Activated CD4-positive, alpha-beta T cell treated with anti-CD3 and anti-CD28 coated beads for 1 hour (primary cell): ENCODE measurements around the gene FRMD8.

ENCODE experiments used
- DNase-seq: peaks from one replicate; pipeline ENCODE4 v3.0.0-alpha.2; 2020

The FRMD8 gene

GRCh38 chr11:65416341-65416824 lies 29.9 kb downstream of the FRMD8 start:
- peak; percentile 90 for DNase-seq

DNA sequence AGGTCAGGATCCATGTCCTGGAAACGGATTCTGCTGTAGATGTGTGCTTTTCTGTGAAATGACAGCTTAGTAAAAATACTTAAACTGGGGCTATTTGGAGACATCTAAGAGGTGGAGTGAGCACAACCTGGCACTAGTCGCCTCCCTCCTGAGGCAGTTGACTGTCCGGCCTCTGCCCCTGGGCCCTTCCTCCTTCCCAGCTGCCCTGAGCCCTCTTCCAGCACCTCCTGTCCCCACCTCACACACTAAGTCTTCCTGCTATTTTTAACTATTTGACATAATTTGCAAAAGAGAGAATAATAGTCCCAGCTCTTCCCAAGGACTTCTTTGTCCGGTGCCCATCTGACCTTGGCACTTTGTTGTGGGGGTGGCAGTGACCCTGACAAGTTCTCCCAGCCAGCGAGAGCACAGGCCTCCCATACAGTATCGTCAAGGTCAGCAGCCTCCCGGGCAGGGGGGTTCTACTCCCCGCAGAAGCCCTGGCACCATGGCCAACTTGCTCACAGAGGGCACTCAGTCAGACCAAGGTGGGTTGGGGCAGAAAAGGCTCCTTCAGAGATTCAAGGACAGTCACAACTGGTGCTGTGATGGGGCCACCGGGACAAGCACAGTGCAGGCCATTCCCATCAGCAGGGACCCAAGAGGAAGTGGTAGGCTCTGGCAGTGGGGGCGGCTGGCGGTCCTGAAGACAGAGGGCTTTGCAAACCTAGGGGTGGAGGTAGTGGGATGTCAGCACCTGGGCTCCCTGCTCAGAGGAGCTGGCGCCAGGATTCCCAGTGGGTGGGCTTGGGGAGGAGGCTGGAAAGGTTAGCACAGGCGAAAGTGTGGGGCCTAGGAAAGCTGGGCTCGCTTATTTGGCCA lies 30.6 kb downstream of the FRMD8 start:
- no peak for DNase-seq

GRCh38 chr11:65417702-65418430 lies 31.4 kb downstream of the FRMD8 start:
- DNase-seq = peak; percentile 25

GRCh38 chr11:65418431-65418680 lies 31.9 kb downstream of the FRMD8 start:
- DNase-seq = no peak

DNA sequence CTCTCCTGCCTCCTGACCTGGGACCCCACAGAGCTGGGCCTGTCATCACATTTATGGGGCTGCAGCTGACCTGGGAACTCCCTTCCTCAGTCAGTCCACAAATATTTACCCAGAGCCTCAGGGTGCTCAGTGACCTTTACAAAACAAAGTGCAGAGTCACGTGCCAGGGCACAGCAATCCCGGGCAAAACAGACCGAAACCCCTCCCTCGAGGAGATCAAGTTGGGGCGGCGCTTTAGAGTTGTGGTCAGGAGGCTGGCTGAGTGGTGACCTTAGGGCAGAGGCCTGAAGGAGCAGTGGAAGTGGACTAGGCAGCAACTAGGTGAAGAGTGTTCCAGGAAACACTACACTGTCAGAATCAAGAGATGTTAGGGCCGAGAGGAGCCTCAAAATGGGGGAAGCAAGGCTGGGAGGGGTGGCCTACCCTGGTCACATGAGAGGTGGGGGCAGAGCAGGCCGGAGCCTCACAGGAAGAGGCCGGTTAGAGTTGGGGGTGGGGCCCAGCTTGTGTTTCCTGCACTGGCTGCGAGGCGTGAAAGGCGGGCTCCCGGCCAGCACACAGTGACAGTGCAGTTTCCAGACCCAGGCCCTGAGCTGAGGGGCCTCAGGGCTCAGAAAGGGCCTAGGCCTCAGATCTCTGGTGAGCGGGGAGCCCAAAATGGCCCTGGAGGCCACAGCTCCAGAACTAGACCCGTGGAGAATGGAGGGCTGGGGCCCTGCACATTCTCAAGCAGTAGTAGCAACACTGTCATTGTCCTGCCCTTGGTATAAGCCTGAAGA lies 32.4 kb downstream of the FRMD8 start:
- peak; percentile 60 for DNase-seq

DNA sequence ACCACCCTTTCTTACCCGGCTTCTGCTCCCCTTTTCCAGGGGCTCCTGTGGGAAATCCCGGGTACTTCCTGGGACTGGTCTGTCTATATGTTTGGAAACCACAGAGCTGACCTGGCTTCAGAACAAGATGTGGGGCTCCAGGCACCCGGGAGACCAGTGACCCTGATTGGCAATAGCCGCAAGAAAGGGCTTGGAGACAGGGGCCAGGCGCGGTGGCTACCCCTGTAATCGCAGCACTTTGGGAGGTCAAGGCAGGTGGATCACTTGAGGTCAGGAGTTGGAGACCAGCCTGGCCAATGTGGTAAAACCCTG lies 33.0 kb downstream of the FRMD8 start:
- DNase-seq = no peak

- DNase-seq = peak; percentile 36
Observed at GRCh38 chr11:65419772-65420481, 33.5 kb downstream of the FRMD8 start.

DNA sequence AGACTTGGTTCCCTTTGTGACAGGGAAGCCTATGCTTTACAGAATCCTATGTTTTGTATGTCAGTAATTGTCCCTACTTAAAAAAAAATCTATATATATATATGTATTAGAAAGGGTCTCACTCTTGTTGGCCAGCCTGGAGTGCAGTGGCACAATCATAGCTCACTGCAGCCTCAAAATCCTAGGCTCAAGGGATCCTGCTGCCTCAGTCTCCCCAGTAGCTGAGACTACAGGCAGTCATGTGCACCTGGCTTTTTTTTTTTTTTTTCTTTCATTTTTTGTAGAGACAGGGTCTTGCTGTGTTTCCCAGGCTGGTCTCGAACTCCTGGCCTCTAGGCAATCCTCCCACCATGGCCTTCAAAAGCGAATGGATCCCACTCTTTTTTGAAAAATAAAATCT lies 34.1 kb downstream of the FRMD8 start:
- no peak for DNase-seq

- peak; percentile 82 for DNase-seq
Observed at GRCh38 chr11:65420979-65421793, 34.7 kb downstream of the FRMD8 start.

DNA sequence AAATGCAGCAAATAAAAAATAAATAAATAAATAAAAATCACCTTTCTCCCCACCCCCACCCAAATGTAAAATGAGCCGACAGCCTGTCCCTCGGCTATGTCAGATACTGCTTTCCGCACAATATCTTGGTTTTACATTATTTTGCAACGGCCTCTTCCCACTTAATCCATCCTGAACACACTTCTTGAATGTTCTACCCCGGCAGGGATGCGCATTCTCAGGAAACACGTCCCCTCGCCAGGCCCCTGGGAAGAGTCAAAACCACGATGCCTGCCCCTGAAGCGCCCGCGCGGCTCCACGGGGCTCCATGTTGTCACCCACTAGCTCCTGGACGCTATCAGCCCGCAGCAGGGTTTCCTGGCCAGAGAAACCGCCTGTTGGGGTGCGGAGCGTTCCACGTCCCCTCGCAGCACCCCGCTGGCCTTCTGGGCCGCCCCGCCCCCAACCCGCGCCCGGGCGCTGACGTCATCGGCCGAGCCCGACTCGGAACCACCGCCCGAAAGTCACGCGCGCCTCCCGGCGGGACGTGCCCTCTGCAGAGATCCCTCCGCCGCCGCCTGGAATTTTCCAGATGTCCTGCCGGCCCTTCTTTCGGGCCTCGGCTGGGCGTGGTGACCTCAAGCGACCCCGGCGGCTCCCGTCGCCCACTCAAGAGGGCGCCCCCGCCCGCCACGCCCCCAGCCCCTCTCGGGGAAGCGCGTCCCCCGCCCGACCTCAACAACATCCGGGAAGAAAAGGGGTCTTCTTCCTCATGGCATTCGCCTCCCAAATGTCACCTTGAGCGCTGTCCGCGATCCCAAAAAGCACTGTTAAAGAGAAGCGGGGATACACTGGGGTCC lies 35.6 kb downstream of the FRMD8 start:
- DNase-seq = peak; percentile 94

DNA sequence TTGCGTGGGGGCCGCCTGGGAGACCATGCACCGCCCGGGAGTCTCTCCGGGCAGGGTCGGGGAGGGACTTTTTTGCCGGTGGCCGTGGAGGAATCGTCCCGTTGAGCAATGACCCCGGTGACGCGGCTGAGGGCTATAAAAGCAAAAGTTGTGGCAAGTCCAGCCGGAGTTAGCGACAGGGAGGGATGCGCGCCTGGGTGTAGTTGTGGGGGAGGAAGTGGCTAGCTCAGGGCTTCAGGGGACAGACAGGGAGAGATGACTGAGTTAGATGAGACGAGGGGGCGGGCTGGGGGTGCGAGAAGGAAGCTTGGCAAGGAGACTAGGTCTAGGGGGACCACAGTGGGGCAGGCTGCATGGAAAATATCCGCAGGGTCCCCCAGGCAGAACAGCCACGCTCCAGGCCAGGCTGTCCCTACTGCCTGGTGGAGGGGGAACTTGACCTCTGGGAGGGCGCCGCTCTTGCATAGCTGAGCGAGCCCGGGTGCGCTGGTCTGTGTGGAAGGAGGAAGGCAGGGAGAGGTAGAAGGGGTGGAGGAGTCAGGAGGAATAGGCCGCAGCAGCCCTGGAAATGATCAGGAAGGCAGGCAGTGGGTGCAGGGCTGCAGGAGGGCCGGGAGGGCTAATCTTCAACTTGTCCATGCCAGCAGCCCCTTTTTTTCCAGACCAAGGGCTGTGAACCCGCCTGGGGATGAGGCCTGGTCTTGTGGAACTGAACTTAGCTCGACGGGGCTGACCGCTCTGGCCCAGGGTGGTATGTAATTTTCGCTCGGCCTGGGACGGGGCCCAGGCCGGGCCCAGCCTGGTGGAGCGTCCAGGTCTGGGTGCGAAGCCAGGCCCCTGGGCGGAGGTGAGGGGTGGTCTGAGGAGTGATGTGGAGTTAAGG lies 36.4 kb downstream of the FRMD8 start, which contains the start of gene NEAT1:
Gene NEAT1 (plus strand): TSS at position 166 of the 883 bp plus-strand sequence.
- DNase-seq = peak; percentile 94

- peak; percentile 33 for DNase-seq
Observed at GRCh38 chr11:65423516-65424204, 37.2 kb downstream of the FRMD8 start.

- DNase-seq = peak; percentile 55
Observed at GRCh38 chr11:65424205-65425104, 38.0 kb downstream of the FRMD8 start.

- DNase-seq = peak; percentile 74
Observed at GRCh38 chr11:65425105-65425970, 38.9 kb downstream of the FRMD8 start.

- peak; percentile 10 for DNase-seq
Observed at GRCh38 chr11:65425971-65426838, 39.8 kb downstream of the FRMD8 start.
